Measurements from ENCODE around the gene UBE2E2.
"Not testable (repeated sequence)": the region's sequence is repeated elsewhere in the genome, so short reads cannot be mapped to it uniquely, and the experiment has no call there.

UBE2E2 gene

DNA sequence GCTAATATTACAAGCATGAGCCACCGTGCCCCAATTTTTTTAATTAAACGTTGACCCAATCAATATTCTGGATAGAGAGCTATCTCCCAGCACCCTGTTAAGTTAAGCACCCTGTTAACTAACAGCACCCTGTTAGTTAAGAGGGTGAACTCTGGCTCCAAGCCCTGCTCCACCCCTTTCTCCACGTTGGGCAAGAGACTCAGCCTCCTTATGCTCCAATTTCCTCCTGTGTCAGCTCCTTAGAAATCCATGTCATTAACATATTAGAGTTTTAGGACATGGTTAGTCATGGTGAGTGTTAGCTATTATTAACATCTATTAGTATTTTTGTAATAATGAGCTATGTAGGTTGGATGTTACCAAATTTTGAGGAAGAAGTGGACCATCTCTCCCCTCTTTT is 385.4 kb downstream of the UBE2E2 start:
- DNase-seq (ENCODE audit: low read depth) = no peak

DNA sequence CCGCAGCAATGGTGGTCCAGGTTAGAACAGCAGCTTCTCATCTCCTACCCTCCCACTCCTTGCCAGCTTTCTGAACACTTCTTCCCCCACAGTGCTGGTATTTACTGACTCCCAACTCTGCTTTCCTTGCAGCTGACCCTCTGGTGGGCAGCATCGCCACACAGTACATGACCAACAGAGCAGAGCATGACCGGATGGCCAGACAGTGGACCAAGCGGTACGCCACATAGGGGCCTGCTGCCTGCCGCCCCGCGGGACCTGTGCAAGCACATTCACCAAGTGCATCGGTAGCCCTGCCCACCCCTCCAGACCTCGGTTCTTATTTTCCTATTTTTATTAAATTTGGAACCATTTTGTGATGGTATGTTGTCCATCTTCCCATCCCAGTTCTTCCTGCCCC is 386.5 kb downstream of the UBE2E2 start:
- DNase-seq (ENCODE audit: low read depth) = no peak

DNA sequence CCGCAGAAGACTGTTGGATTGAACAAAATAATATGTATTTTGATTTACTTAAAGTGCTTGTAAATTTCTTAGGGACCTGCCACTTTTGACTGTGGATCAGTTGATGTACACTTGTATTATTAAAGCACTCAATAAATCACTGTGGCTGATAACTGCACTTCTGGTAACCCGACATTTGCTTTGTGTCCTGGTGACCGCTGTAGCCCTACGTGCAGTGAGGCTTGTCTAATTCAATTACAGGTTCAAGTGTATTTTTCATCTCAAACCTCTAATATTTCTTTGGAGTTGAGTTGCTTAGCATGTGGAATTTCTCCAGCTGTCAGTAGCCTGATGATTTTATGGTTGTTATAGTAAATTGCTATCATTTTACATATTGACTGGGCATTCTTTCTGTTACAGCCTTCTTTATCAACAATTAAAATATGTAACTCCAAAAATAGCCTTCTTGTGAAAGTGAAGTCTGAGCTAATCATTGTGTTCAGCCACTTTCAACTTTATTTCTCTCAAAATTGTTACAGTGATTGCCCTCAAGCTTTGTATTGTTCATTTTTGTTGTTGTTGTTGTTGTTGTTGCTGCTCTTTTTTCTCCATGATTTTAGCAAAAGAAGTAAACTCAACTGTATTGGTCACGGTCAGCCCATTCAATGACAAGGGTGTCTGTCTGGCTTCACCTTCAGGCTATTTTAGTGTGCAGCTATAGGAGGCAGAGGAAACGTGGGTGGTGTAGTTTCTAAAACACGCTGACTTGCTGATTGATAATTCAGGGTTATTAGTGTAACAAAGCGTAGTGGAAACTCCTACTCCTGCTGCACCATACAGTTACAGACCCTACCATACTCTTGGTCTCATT is 387.5 kb downstream of the UBE2E2 start:
- DNase-seq (ENCODE audit: low read depth) = no peak

DNA sequence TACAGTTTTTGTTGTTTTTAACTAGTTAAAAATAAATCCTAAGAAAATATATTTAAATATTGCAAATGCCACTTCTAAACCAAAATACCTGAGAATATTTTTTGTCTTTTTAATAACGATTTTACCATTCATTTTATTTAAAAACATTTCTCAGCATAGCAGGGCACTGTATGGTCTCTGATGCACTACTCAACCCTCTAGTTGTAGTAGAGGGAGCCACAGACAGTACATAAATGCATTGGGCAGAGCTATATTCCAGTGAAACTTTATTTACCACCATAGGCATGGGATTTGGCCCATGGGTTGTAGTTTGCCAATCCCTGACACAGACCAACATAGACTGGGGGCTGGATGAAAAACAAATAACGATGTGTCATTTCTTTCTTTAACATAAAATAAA is 388.2 kb downstream of the UBE2E2 start:
- DNase-seq (ENCODE audit: low read depth) = no peak

DNA sequence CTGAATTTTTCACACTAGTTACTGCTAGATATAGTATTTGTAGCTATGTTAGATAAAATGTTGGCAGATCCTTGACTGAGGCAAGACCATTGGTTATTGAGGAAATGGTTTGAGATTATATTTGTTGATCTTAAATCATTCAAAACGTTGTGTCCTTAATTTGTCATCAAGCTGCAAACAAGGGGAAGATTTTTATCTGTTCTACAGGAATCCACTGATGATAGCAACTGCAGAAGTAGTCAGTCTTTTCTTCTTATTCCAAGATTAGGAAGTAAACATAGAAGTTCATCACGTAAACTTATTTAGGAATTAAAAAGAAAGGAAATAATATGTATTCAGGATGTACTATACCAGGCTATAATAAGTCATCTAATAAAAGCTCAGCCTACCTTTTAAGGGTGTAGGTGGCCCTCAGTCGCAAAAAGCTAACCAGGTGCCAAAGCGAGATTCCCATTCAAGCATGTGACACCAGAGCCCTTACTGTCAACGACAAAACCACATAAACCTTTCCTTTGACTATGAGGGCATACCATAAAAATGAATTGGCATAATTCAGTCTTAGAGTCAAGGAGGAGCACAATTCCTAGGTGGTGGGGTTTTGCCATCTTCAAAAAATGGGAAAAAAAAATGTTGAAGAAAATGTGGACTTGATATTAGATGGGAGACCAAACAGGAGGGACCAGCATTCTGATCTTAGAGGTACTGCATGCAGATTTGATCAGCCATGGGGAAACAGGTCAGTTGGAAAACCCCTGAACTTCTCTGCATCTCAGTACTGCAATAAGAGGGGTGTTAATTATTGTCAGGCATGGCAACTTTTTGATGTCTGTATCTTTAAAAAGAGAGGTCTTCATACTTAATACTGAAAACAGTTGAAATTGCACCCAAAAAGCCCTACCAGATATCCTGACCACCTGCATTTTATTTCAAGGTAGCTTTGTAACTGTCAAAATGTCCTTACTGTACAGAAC is 390.1 kb downstream of the UBE2E2 start:
- no peak for DNase-seq (ENCODE audit: low read depth)

DNA sequence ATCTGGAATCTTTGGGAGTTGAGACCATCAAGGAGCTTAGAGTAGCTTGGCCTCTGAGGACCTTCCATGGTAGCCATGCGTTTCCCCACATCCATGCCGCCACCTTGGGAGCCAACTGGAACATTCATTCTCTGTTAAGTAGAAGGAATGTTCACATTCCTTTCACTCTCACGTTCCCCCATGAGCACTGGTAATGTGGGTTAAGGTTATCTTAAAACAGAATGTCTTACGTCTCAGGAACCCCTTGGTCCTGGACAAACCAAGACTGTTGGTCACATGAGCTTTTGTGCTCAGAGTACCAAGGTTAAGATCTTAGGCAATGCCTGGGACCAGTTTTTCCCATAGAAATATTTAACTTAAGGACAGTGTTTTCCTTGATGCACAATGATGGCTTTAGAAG is 390.9 kb downstream of the UBE2E2 start:
- no peak for DNase-seq (ENCODE audit: low read depth)

DNA sequence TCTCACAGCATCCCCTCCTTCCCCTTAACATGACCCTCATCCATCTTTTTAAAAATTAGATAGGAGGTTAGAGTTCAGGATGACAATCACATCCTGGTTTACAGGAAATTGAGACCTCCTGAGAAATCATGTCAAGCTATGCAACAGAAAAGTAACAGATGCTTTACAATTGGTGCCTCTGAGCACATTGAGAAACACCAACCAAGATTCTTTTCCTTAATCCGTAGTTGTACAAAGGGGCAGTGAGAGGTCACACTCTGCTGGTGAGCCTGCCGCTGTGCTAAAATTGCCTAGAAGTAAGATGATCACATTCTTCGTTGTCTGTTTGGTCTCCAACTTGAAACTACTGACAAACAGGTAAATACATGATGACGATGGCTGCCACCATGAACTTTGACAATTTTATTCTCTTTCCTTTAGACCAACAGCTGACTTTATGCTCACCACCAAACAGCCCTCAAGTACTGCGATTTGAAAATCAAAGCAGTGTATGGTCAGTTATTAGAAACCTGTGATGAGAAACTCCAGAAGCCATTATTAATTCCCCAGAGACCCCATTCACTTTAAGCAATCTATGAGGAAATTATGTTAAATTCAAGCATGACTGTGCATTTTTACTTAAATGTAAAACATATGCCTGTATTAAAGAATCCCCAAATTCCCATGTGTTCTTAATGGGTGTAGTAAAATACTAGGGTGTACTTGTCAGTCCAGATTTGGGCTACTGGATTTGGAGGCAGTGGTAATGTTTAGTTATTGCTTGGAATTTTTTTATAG is 392.0 kb downstream of the UBE2E2 start:
- DNase-seq (ENCODE audit: low read depth) = no peak

DNA sequence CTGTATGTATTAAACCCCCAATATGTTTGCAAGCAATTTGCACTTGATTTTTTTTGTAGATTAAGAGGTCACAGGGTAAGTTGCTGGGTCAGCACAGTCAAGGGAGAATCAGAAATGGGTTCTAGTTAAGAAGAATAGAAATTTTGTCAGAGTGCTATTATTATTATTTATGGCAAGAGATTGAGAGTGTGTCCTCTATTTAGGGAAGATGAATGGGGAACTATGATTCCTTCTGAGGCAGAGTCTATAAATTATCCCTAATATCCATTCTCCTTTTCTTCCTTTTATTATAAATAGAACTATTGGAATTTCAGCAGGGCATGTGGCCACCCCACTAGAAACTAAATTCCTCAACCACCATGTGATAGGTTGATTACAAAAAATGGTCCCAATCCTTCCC is 392.7 kb downstream of the UBE2E2 start:
- no peak for DNase-seq (ENCODE audit: low read depth)

DNA sequence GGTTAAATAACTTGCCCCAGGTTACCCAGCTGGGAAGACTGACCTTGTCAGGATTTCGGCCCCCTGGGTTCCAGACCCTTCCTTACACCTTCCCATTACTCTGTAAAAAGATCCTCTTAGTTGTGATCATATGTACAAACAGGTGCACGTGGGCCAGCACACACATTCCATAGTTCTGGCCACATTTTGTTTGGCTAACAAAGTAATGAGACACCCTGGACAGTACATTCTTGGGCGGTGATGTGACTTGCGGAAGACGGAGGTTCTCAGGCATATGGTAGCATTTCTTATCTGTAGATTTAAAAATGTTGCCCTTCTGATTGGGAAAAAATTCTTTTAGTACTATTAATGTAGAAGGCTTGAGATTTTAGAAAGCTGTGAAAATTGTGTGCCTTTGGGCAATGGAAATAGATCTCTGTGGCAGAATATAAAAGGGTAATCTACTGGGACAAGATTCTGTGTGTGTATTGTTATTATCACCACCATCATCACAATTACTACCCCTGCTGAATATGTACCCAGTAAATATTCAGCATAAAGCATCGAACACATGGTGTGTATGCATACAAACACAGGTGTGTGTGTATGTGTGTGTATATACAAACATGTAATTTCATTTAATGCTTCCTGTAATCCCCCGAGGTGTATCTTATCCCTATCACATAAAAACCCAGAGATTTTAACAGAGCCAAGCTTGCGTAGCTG is 397.2 kb downstream of the UBE2E2 start:
- no peak for DNase-seq (ENCODE audit: low read depth)

DNA sequence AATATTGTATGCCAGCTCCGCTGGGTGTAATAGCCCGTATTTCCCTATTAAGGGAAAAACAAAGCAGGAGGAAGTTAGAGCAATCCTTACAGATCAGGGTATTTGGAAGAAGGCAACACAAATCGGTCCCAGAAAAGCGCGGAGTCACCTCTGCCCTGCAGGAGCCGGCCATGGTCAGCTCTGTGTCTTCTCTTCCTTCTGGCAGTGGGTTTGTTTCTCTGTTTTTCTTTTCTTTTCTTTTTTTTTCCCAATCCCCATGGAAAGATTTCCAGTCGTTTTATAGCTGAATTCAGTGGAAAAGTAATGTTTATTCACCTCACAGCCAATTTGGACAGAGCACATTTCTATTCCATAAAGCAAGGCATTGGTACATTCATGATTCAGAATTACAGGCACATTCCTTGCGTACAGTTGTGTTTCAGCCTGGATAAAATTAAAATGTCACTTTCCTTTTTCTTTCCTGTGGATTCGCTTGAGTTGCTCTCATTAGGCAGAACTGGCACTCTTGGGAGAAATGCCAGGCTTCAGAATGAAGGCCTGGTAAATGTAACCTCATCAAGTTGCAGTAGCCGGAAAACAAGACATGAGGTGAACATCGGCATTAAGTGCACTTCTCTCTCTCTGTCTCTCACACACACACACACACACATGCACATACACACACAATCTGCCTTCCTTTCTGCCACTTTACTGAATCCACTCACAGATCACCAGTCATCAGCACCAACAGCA is 398.1 kb downstream of the UBE2E2 start:
- no peak for DNase-seq (ENCODE audit: low read depth)

DNA sequence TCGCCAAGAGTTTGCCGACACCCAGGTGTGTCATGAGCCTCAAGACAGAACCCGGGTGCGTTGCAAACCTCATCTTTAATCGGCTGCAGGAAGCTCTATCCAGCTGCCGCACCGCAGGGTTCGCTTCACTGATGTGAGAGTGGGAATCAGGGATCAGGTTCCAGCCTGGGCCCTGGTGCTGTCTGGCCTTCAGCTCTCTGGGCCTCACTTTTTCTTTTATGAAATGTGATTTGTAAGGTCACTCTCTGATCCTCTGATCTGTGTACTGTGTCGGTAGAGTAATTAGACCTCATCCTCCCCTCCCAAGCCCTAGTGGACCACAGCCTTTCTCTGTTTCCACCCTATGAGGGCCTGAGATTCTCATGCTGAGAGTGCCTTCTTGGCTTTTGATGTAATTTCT is 399.8 kb downstream of the UBE2E2 start:
- DNase-seq (ENCODE audit: low read depth) = no peak

DNA sequence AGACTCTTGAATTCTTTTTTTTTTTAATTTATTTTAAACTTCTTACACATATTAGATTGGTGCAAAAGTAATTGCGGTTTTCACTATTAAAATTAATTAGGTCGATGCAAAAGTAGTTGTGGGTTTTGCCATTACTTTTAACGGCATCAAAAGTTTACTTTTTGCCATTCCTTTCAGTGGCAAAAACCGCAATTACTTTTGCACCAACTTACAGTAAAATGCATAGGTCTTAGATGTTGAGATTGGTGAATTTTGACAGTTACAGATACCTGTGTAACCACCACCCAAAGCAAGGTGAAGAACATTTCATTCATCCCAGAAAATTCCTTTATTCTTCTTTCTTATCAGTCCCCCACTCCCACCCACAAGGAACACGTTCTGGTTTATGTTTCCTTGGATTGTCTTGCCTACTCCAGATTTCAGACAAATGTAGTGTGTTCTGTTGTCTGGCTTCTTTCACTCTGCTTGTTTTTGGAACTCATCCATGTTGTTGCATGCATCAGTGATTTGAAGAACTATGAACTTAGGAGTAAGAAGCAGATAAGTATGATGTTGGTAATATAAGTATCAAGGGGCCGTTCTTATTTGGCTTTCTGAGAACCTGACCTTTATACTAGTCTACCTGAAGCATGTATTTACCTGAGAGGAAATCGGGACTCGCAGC is 404.2 kb downstream of the UBE2E2 start:
- DNase-seq (ENCODE audit: low read depth) = no peak

DNA sequence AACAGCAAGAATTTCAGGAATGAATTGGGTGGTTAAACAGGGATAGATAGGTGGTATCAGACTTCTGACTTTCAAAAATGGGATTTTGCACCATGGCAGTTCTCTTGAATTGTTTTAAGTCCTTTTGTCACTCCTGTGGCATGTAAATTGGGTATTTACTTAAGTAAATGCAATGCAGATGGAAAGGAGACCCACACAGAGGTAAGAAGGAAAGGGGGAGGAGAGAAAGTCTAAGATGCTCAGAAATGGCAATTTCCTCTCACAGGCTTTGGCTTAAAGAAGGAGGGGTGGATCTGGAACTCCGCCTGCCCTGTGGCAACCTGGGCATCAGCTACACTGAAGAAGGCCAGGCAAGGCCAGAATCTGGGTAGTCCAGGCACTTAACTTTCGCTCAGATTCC is 405.5 kb downstream of the UBE2E2 start:
- no peak for DNase-seq (ENCODE audit: low read depth)

DNA sequence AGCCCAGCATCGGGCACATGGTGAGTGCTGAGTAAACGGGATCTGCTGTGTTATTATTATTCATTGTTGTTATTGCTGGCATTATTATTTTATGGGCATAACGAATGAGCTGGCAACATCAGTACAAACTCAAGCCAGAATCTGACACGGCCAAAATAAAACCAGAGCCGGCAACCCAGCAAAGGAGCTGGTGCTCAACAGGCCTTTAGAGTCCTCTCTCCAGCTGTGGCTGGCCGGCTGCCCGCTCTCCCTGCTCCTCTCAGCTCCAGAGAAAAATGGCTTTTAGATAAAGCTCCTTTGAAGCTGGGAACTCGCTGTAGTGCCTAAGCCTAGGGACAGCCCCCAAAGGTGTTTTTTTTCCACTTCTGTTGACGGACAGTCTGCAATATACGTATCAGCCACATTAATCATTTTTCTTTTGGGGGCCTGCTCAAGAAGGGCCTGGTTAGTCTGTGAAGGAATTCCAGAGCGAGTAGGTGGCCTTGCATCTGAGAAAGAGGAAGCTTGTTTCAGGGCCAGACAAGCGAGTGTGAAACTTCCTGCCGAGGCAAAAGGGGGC is 408.7 kb downstream of the UBE2E2 start:
- DNase-seq (ENCODE audit: low read depth) = no peak

DNA sequence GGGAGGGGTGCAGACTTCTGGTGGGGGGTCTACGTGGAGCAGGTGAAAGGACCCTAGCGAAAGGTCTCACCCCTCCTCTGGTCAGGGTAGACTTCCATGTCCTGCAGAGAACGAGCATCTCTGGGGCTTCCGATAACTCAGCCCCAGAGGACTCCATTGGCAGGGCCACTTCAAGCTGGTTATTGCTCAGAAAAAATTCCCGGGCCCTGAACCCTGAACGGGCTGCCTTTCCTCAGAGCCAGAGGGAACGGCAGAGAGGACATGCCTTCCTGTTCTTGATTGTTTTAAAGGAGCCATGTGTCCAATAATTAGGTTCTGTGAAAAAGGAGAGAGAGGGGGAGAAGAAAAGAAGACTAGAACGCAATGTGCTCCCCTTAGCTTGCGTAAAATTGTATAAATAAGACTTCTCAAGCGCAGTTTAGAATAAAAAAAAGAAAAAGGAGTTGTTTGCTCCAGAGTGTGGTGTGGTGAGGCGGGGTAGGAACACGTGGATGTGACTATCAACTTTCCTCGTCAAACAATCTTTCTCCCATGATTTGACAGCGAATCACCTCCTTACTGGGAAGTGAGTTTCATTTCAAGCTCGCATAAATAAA is 409.3 kb downstream of the UBE2E2 start:
- DNase-seq (ENCODE audit: low read depth) = no peak

DNA sequence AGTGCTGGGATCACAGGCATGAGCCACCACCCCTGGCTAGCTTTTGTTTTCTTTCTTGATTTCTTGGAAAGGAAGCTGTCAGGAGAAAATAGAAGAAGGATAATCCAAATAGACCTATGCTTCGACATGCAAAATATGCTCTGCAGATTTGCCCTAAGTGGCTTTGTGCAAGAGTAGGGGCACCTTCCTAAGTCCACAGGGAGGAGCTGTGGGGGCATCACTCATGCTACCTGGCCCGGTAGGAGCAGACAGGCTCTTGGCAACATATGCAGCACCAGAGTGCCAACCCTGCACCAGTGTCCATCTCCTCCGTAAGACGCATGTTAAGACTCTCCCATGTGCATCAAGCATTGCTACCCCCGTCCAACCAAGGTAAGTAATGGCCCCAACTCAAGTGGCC is 411.9 kb downstream of the UBE2E2 start:
- no peak for DNase-seq (ENCODE audit: low read depth)

DNA sequence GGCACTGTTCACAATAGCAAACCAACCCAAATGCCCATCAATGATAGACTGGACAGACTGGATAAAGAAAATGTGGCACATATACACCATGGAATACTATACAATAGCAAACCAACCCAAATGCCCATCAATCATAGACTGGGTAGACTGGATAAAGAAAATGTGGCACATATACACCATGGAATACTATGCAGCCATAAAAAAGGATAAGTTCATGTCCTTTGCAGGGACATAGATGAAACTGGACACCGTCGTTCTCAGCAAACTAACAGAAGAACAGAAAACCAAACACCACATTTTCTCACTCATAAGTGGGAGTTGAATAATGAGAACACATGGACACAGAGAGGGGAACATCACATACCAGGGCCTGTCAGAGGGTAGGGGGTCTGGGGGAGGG is 415.3 kb downstream of the UBE2E2 start:
- not testable (repeated sequence) for DNase-seq (ENCODE audit: low read depth)

DNA sequence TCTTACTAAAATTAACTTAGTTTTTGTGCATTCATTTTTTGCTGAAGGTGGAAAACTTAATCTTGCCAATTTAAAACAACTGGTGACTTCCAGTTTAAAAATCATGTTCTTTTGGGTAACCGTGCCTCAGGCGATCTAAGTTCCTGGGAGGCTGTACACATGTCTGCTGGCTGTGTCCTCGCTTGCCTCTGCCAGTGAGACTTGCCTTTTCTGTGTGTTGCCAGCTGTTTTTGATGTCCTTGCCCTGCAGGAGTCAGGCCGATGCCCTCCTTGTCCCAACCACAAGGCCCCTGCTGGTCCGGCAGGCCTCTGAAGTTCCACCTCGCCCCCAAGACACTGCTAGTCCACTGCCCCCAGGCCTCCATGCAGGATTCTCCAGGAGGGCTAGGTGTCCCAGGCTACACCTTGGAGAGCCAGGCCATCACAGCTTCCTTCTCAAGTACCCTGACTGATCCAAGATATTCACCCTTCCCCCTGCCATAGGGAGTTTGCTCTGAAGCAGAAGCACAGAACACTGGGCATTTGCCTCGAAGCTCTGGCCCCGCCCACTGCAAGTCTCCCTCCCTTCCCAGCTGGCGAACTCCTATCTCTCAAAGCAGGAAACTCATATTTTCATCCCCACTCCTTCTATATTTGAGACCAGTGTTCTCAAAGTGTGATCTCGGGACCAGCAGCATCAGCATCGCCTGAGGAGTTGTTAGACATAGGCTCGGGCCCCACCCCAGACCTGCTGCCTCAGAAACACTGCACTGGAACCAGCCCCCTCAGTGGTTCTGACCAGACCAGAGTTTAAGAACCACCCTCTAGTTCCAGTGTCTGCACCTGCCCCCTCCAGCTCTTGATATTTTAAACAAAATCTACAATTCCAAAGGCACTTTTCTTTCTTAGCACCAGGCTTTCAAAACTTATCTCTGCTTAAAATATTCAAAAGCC is 416.8 kb downstream of the UBE2E2 start:
- DNase-seq (ENCODE audit: low read depth) = no peak

DNA sequence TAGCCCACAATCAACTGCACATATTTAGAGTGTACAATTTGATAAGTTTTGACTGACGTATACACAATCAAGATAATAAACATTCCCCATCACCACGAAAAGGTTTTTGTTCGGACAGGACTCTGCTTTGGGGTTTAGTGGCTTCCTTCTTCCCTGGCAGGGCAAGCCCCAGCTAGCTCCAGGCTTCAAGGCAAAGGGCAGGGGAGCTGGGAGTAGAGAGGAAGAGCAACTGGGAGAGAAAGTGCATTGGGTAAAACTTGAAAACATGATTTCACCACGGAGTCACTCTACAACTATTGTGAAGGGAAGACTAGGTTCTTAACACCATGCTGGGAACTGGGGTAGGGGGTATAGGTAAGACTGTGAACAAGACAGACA is 417.5 kb downstream of the UBE2E2 start:
- DNase-seq (ENCODE audit: low read depth) = no peak
